Stomach (tissue), 9 donors: ENCODE results near the gene DUSP28. TPM values are rescaled to one million over a fixed set of nuclear protein-coding genes. Genes with fewer than 3 reads are reported as not detected.

Source experiments
- DNase-seq, 2 donors: peaks; one replicate each; pipeline versions ENCODE4 v3.0.0 to v3.0.0-alpha.2; 2013 to 2019
- H3K27ac ChIP-seq, 5 donors: fragments of 200-600 bp in 4 of 5; sonication (generic) in 4 of 5; one replicate each; pipeline ENCODE4 v1.5.1; 2013 to 2019; ENCODE audit warnings: mild to moderate bottlenecking in 1 of 5, moderate library complexity in 1 of 5
- H3K27me3 ChIP-seq, 3 donors: fragments of 200-600 bp; sonication (generic); one replicate each; pipeline ENCODE4 v1.5.1; 2017 to 2019; ENCODE audit warnings: mixed run types in 1 of 3
- H3K36me3 ChIP-seq, 4 donors: fragments of 200-600 bp; sonication (generic); 1 replicate in 3 of 4; 2 replicates in 1 of 4; pipeline ENCODE4 v1.5.1; 2016 to 2019
- H3K4me1 ChIP-seq, 4 donors: fragments of 200-600 bp; sonication (generic); one replicate each; pipeline ENCODE4 v1.5.1; 2016 to 2019
- H3K4me3 ChIP-seq, 4 donors: fragments of 200-600 bp; sonication (generic) in 3 of 4; one replicate each; pipeline ENCODE4 v1.5.1; 2016 to 2019; ENCODE audit warnings: mild to moderate bottlenecking in 1 of 4
- H3K9me3 ChIP-seq, 4 donors: fragments of 200-600 bp; sonication (generic); one replicate each; pipeline ENCODE4 v1.5.1; 2016 to 2019
- CTCF ChIP-seq, 7 experiments: fragments of 450-650 bp in 4 of 7; fragments of 200-600 bp in 3 of 7; sonication (generic) in 3 of 7; IDR thresholded peaks; one replicate each; pipeline ENCODE4 v1.5.1; 2016 to 2019; ENCODE audit warnings: antibody characterized with exemption in 7 of 7, control low read depth in 2 of 7, mild to moderate bottlenecking in 1 of 7
- EP300 ChIP-seq: sonication (generic); formaldehyde crosslinking; IDR thresholded peaks from one replicate; pipeline ENCODE4 v1.6.1; 2017; ENCODE audit warnings: antibody characterized with exemption
- POLR2A ChIP-seq, 4 donors: fragments of 450-650 bp; IDR thresholded peaks; one replicate each; pipeline ENCODE4 v1.6.1; 2016; ENCODE audit warnings: antibody characterized with exemption in 4 of 4, control low read depth in 2 of 4, mild to moderate bottlenecking in 1 of 4, moderate library complexity in 1 of 4
- POLR2AphosphoS5 ChIP-seq, 3 donors: sonication (generic); formaldehyde crosslinking; IDR thresholded peaks; one replicate each; pipeline ENCODE4 v1.6.1; 2016; ENCODE audit warnings: antibody characterized with exemption in 3 of 3
- WGBS, 5 donors: extraction: QIAGEN DNeasy Blood & Tissue Kit in 3 of 5; methylation state at CpG; one replicate each; pipeline versions ENCODE4 v1.1.5 to v1.1.7; 2013 to 2018; 5-methylcytosine and 5-hydroxymethylcytosine counted together
- intact Hi-C: fragments of 100-400 bp; cut with DNase I; formaldehyde crosslinking; loops from one replicate; pipeline ENCODE4 v1.15.1; 2023; ENCODE audit warnings: low total_unique reads
- polyA plus RNA-seq, 3 donors: library from polyadenylated mRNA; stranded (reverse); fragments of 200-250 nt; gene quantifications; one replicate each; pipeline ENCODE4 v1.2.3, GENCODE V29; 2013
- total RNA-seq, 5 donors: library from RNA; depleted of rRNA; stranded (reverse); fragments of >200 nt; gene quantifications; one replicate each; pipeline versions ENCODE4 v1.1.0 to v1.2.3, GENCODE V29; 2014 to 2016
- donor health status: healthy with polysubstance abuse.
- donor health status: Bipolar disorder and iron deficiency.
- donor health status: healthy.

DUSP28 gene
- total and polyA plus RNA-seq, 8 donors, result 1.3 to 71.5 (median 4.0) TPM

- 29 to 56% (median 35%) methylated on average over 20 to 51 of the region's 51 CpGs for WGBS, 5 donors
- Histone ChIP-seq H3K9me3 (no peaks in the 10 kb centered on the region), H3K36me3 (peaks cover 0 to 22% (median 16%) of the 10 kb centered on the region in 4 donors), H3K4me1 (peaks cover 41 to 47% (median 44%) of the 10 kb centered on the region in 4 donors), H3K4me3 (peak overlapping the region; percentile 44 to 62 (median 50)), H3K27me3 (peaks cover 0 to 9% (median 4%) of the 10 kb centered on the region in 3 donors), H3K27ac (no peak overlapping the region)
- intact Hi-C loops, result no loop called here
- no peak for TF ChIP-seq EP300
- DNase-seq, result no peak
These were observed 2.9 kb upstream of the DUSP28 start for GRCh38 chr2:240557101-240557751.

GRCh38 chr2:240557808-240558207 lies 2.3 kb upstream of the DUSP28 start, which contains the start of gene ANKMY1:
Gene ANKMY1, minus strand, starts transcription at chr2:240557988. Its CDS starts 653 bp downstream, at chr2:240557335.
- Histone ChIP-seq H3K4me1 (peaks cover 41 to 51% (median 49%) of the 10 kb centered on the region in 4 donors), H3K4me3 (peak within 1 kb of the TSS; percentile 44 to 62 (median 50)), H3K36me3 (peaks cover 0 to 18% (median 11%) of the 10 kb centered on the region in 4 donors), H3K27ac (no peak within 1 kb of the TSS), H3K27me3 (peaks cover 0 to 9% (median 4%) of the 10 kb centered on the region in 3 donors), H3K9me3 (no peaks in the 10 kb centered on the region)
- DNase-seq, result peak; percentile 70 to 94
- intact Hi-C loops, result no loop called here
- 1 to 6% (median 3%) methylated on average over 16 to 47 of the region's 47 CpGs for whole genome bisulfite sequencing, 5 donors
- TF ChIP-seq EP300 (no peak), CTCF (IDR thresholded peaks at IDR 0.05) (no peak), POLR2AphosphoS5 (IDR thresholded peaks at IDR 0.05) (no peak), POLR2A (IDR thresholded peaks at IDR 0.05) (no peak)

- intact Hi-C loops, result no loop called here
- Histone ChIP-seq H3K36me3 (peaks cover 0 to 13% (median 7%) of the 10 kb centered on the region in 4 donors), H3K27ac (no peak overlapping the region), H3K27me3 (peaks cover 0 to 9% (median 4%) of the 10 kb centered on the region in 3 donors), H3K4me3 (peak overlapping the region; percentile 44 to 62 (median 50)), H3K9me3 (no peaks in the 10 kb centered on the region), H3K4me1 (peaks cover 41 to 56% (median 51%) of the 10 kb centered on the region in 4 donors)
- 78 to 81% (median 80%) methylated on average over 18 of the region's 18 CpGs for WGBS, 5 donors
- peak in 1 of 2 donors; percentile 11 for DNase-seq
- TF ChIP-seq POLR2A (IDR thresholded peaks at IDR 0.05) (no peak), CTCF (IDR thresholded peaks at IDR 0.05) (no peak), POLR2AphosphoS5 (IDR thresholded peaks at IDR 0.05) (no peak), EP300 (no peak)
These were observed 1.9 kb upstream of the DUSP28 start for GRCh38 chr2:240558236-240558761.

- intact Hi-C loops, result no loop called here
- peaks cover 41 to 66% (median 56%) of the 10 kb centered on the region in 4 donors for H3K4me1 ChIP-seq
- TF ChIP-seq POLR2A (IDR thresholded peaks at IDR 0.05) (no peak), CTCF (IDR thresholded peaks at IDR 0.05) (no peak), POLR2AphosphoS5 (IDR thresholded peaks at IDR 0.05) (no peak)
These were observed 871 bp upstream of the DUSP28 start for GRCh38 chr2:240559286-240559685.

More at GRCh38 chr2:240559286-240559685, 871 bp upstream of the DUSP28 start:
- Histone ChIP-seq H3K4me3 (peak overlapping the region in 2 of 4 donors; percentile 59 to 71), H3K27ac (peak overlapping the region in 1 of 5 donors; percentile 99), H3K9me3 (no peaks in the 10 kb centered on the region), H3K27me3 (peaks cover 0 to 9% (median 4%) of the 10 kb centered on the region in 3 donors), H3K36me3 (peaks cover 0 to 9% (median 6%) of the 10 kb centered on the region in 4 donors)
- 95 to 98% (median 97%) methylated on average over 3 of the region's 3 CpGs for WGBS, 5 donors
- DNase-seq, result no peak
